ENCODE results near the gene BMAL1.

BMAL1 gene

DNA sequence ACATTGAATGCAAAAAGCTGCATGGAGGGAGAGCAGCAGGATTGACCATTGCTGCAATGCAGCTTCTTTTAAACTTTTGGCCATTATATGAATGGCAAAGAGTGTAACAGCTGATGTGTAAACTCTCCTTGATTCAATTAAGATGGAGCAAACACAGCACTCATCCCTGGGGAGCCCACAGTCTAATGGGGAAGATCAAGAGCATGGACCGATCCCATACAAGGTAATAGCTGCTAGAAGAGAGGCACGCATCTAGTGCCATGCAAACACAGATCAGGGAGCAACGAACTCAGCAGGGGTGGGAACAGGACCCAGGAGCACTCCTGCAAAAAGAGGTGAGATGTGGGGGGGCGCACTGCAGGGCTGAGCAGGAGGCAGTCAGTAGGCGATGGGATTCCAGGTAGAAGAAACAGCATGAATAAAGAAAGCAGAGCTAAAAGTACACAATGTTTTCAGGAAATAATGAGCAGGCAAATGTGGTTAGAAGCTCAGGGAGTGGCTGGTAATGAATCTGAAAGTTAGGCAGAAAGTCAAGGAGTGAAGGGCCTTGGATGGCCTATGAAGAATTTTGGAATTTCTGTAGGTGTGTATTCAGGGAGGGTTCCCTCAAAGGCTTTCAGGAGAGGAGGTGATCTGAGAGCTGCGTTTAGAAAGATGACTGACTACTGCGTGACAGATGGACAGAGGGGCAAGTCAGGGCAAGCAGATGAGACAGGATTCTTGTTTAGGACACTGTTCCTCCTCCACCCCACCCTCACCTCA lies 17.2 kb upstream of the BMAL1 start:
- DNase-seq = no peak
- intact Hi-C loops (cut with DNase I) = no loop called here

DNA sequence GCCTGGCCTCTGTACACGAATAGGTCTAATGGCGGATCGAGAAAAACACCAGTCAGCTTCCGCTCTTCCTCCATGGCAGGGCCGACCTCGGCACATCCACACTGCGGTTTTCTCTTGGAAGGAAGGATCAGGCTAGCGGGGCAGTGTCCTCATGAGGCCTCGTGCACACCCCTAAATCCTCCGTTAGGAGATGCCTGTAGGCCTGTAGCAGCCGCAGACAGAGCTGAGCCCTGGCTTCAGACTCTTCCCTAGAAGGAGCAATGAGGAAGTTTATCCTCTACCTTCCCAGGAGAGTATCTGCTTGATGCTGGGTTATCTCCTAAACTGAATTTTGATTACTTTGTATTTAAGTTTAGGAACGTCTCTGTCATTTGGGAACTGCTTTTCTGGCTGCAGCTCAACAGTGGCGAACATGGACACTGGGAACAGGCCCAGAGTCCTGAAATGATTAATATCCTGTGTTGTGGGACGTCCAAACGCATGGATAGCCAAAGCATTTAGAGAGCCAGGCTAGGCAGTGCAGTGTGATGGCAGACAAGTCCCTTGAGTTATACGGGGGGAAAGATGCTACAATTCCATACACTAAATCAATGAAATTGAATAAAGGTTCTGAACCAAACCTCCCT lies 16.5 kb upstream of the BMAL1 start:
- DNase-seq = no peak
- intact Hi-C loops (cut with DNase I) = no loop called here

DNA sequence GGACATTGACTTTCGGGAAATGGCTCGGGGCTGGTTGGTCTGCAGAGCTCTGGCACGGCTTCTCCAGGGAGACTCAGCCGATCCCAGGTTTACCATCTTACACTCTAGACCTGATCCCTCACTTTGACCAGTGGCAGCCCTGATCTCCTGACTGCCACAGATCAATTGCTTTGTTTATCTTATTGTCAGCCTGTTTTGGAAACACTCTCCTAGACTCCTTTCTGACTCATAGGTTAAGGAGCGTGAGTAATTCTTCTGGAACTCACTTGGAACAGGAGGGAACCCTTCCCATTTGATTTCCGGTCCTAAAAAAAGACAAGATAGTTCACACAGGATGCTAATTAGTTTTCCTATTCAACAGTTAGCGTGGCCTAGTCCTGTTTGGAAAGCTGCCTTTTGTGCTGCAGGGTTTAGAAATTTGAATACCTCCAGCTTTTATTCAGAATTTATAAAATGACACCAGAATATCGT lies 16.0 kb upstream of the BMAL1 start:
- no peak for DNase-seq
- intact Hi-C loops (cut with DNase I) = no loop called here

DNA sequence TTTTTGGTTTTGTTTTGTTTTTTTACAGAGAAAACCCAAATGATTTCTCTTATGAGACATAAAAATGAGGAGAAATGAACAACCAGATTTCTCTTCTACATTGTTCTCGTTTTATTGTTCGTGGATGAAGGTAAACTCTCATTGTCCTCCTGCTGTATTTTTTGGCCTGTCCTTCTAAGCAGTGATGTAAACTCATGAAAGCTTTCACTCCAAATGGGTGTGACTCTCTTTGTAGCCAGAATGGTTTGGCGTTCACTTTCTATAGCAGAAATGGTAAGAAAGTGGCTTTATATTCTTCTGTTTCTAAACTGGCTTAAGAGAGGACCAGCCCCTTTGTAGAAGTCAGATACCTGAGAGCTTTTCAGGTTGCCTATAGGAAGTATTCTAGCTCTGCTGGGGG lies 15.5 kb upstream of the BMAL1 start:
- intact Hi-C loops (cut with DNase I) = no loop called here
- DNase-seq = no peak

DNA sequence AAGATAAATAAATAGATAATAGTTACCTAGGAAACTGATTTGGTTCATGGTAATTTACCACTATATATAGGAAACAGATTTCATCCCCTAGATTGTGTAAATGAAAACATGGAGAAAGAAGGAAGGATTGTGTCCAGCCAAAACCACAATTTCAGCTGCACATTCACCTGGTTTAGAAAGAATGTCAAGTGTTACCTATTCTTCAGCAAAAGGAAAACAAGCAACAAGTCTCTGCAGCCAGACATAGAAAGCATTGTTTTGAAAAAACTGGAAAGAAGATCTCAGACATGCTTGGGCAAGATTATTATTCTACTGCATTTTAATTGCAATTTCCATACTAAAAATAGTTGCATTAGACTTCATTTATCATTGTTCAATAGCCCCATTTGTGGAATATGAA lies 8.8 kb upstream of the BMAL1 start:
- intact Hi-C loops (cut with DNase I) = no loop called here
- DNase-seq = no peak

DNA sequence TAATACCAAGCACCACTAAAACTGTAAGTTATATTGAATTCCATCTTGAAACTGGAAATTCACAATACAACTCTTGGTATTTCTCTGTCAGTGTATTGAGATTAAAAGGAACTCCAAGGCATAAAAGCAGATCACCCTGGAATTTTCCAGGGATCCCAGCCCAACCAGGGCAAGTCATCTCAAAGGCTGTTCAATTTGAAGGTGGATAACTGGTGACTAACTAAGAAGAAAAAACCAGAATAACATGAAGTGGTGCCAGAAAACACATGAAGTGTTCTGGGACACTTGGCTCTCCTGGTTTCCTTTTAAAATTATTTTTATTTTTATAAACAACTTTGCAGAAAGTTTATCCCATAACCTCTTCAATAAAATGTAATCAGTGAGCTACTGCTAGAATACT lies 7.8 kb upstream of the BMAL1 start:
- no peak for DNase-seq
- intact Hi-C loops (cut with DNase I) = no loop called here

DNA sequence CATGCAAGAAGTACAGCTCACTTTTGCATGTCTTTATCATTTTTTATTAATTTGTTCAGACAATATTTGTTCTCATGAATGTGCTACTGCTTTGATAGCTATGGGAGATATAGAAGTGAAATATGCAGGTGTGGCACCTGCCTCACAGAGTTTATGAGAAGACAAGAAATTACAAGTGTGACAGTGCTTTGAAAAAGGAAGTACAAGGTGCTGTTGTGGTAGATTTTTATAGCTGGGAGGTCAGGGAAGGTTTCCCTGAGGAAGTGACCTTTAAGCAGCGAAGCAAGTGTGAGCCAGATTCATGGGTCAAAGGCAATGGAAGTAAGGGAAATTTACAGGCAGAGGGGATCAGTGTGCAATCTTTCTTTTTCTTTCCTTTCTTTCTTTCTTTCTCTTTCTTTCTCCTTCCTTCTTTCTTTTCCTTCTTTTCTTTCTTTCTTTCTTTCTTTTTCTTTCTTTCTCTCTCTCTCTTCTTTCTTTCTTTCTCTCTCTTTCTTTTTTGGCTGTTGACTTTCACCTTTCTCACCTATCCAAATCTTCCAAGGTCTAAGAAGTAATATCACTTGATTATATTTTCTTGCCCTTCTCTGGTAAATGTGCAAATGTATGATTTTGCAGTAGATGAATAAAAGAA lies 6.4 kb upstream of the BMAL1 start:
- DNase-seq = no peak

DNA sequence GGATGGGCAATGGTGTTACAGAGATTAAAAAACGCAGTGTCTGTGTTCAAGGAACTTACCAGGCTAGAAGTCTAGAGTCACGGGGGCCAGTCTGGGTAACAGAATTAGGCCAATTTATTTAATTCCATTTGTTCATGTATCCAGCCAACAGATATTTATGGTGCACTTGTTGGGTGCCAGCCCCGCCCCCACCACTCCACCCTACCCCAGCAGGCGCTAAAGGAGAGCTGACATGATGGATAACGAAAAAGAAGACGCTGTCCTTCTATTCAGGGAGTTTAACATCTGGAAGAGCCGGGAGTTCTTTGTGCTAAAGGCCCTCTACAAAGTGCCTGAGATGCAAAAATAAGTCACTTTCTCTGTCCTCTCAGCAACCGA lies 1.1 kb upstream of the BMAL1 start:
- intact Hi-C loops (cut with DNase I) = loop anchor here (5.0 kb wide), 1 partner anchor 69 kb away; no protein-coding TSS in a partner anchor
- DNase-seq = peak in 2 of 42 donors; percentile 22 to 40

More for the DNA sequence above, 6.4 kb upstream of the BMAL1 start:
- intact Hi-C loops (cut with DNase I) = no loop called here

DNA sequence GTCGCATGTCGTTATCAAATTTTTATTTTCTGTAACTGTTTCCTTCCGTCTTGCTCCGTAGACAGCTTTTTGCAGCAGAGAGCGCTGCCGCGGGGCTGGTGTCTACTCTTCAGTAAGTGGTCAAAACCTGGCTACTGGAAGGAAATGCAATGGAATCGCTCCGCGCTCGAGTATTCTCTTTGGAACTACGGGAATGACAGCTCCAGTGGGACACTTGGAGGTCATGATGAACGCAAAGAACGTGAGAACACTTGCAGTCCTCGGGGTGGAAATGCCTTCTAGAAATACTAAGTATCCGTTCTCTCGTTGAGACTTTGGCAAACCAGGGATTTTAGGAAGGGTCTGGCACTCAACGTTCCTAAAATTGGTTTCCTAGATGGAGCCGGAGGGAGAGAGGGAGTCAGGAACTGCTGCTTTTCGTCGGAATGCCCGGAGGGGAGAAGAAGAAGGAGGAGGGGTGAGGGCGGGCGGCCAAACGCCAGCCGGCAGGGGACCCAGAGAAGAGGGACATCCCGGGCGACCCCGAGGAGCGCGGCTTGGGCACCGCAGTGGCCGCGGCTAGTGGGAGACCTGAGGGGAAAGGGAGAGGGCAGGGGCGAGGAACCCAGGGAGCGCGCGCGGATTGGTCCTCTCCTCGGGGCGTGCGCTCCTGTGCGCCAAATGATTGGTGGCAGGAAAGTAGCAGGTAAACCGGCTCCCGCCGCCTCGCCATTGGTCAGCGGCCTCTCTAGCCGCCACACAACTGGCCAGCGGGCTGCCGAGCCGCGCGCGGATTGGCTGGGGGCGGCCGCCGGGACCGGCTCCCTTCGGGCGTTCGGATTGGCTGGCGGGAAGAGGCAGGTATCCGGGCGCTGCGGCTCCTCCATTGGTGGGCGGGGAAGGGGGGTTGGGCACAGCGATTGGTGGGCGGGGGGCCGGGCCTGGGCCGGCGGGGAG lies 490 bp upstream of the BMAL1 start:
- intact Hi-C loops (cut with DNase I) = loop anchor here (5.0 kb wide), 1 partner anchor 70 kb away; no protein-coding TSS in a partner anchor
- DNase-seq = peak; percentile 89 to 98 (median 96)

DNA sequence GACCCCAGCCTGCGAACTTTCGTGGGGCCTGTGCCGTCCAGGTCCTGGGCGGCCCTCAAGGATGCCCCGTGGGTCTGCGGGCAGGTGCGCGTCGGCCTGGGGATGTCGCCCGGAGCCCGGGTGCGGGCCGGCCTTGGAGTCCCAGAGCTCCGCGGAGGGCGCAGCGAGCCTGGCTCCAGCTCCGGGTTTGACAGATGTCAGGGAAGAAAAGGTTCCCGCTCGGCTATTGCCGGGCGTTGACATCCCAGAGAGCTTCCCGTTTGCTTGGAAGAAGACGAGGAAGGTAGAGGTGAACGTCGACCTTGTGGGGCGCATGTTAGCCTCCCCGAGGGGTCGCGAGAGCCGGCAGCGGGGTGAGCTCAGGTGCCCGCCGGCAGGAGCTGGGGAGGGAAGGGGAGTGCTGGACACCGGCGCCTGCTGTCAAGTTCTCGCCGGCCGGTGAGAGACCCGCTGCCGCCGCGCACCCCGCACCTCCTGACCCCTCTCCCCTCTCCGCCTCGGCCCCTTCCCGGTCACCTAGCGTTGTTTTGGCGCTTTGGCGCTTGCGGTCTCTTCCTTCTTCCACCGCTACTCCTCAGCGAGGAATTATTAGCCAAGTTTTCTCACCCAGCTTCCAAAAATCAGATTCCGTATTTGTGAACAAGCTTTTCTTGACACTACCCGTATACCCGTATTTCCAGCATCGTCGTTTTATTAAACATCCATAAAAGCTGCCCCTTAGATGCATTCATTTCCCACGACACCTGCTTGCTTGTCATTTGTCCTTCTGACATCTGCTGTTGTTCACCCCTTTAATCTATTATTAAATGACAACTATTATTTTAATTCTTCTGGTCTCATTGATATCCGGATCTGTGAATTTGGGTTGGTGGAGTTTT lies 1.3 kb downstream of the BMAL1 start:
- peak in 23 of 42 donors; percentile 11 to 61 (median 26) for DNase-seq
- intact Hi-C loops (cut with DNase I) = loop anchor here (5.0 kb wide), 1 partner anchor 72 kb away; no protein-coding TSS in a partner anchor

DNA sequence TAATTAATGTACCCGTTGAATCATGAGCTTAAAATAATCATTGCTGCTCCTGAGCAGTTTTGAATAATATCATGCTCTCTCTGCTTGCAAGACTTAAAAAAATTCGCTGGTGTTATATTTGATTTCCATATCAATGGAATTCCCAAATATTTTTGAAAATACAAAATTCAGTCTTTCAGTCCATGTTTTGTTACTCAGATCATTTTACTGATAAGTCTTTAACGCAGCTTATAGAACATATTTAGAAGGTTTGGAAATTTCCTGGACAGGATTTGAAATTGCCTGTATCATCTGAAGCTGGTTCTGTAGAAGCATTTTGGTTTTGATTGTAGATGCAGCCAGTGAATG lies 1.9 kb downstream of the BMAL1 start:
- intact Hi-C loops (cut with DNase I) = loop anchor here (5.0 kb wide), 1 partner anchor 72 kb away; no protein-coding TSS in a partner anchor

DNA sequence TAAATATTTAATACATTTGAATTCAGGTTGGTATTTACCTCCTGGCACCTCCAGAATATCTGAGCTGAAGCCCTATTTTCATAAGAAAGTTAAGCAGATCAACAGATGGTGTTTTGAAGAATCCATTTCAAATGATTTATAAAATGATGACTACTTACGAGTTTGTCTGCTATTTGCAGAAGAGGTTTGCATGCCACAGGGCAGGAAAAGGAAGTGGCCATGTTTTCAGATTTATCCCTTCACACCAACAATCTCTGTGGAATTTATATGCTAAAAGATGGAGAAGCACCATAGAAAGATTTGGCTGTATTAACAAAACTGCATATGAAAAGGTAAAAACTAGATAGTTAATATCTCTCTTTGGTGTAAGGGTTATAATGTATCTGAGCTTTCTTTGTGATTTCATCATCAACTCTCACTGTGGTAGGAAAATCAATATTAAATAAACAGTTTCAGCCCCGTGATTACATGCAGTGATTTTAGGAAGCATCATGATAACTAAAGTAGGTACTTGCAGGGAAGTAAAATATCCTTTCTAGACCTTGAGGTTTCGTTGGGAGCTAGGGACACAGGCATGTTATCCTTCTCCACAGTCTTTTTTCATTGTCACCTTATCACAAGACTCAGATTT lies 2.6 kb downstream of the BMAL1 start:
- no peak for DNase-seq
- intact Hi-C loops (cut with DNase I) = no loop called here

More for the DNA sequence above, 1.9 kb downstream of the BMAL1 start:
- no peak for DNase-seq

DNA sequence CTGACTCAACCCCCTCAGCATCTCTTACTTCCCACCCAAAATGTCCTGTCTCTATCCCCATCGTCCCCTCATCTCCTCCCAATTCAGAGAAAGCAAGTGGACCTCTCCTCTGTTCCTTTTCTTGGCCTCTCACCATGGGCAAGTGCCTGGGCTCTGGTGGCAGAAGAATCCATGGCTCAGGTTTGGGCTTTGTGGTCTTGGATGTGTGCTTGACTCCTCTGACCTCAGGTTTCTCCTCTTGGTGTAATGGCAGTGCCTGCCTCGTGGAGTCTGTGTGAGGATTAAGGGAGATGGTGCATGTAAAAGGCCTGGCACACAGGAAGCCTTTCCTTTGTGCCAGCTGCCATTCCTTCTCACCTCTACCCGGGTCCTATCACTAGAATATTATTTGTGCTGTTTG lies 3.2 kb downstream of the BMAL1 start:
- intact Hi-C loops (cut with DNase I) = no loop called here

DNA sequence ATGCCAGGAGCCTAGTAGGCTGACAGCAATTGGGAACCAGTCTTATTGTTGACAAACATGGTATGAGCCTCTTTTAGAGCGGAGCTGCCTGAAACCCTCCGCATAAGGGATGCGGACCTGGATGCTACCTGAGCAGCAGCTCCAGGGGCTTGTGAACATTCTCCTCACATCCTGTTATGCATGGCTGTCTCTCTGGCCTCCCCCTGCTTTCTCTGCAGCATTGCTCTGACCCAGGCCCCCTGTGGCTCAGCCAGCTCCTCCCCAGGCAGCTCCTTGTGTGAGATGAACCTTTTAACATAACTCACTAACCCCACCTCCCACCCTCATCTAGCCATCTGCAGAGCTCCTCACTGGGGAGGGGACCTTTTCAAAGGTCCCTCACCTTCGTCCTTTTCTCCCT lies 6.0 kb downstream of the BMAL1 start:
- no peak for DNase-seq
- intact Hi-C loops (cut with DNase I) = no loop called here

More for the DNA sequence above, 3.2 kb downstream of the BMAL1 start:
- no peak for DNase-seq

DNA sequence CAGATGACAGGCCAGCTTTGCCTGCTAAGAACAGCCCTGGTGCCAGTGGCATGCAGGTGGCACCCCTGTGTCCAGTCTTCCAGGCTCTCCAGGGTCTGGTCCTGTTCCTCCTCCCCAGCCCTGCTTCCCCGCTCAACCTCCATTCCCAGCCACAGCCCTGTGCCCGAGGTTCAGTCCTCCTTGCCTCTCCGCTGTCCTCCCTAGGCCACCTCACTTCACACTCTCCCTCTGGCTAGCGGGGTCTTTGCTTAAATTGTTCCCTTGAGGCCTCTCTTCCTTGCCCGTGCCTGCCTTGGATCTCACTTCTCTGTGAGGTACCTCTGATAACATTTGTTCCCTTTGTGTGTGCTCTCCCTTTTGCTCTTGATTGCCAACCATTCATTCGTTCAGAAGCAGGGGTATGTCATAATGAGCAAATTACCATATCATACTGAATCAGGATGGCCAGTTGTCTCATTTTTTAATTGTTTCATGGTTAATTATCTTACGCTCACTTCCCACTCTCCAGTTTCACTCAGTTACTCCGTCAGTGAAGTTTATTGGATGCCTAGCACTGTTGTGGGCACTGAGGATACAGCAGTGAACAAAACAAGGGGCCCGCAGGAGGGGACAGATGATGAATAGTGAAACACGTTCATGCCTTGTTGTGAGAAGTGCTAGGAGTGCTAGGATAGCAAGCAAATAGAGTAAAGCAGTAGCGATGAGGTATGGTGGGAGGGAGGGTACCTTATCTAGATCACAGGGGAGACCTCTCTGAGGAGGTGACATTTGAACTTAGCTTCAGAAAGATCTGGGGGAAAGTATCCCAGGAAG lies 7.4 kb downstream of the BMAL1 start:
- no peak for DNase-seq
- intact Hi-C loops (cut with DNase I) = no loop called here

DNA sequence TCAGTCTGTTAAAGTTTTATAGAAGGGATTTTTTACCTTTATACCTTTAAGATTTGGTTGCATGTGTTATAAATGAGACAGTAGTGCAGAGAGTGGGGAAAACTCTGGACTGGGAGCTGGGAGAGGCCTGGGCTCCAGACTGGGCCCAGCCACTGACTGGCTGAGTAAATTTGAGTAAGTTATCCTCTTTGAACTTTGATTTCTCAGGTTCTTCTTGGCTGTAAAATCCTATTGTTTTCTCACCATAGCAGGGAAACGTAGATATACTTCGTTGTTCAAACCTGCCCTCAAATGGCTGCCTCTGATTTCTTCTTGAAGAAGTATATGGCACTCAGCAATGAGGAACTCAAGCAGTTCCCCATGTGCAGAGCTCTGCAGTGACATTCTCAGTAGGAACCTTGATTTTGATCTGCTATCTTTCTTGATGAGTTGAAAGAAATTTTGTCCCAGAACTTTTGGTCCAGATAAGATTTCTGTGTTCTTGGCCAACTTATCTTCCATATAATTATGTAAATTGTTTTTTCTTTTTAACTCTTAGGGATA lies 8.8 kb downstream of the BMAL1 start:
- intact Hi-C loops (cut with DNase I) = no loop called here
- DNase-seq = no peak

DNA sequence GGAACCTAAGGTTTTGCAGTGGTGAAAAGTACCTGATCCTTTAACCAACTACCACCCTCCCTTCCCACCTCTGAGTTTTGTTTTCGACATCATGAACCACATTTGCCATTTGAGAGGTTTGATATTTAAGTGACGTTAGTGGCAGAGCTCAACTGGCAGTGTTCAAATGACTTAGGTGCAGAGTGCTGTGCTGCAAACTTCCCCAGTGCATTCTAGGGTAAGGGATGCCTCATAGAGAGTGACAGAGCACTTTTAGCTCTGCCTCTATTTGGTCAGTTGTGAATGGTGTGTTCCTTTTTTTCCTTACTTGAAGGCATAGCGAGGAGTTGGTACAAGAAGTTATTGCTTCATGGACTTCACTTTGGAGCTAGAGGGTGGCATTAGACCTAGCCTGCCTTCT lies 9.4 kb downstream of the BMAL1 start:
- intact Hi-C loops (cut with DNase I) = no loop called here

More for the DNA sequence above, 9.4 kb downstream of the BMAL1 start:
- DNase-seq = no peak

Data from head of caudate nucleus (tissue), 42 donors.